HepG2 (cell line): Measurements from ENCODE around the gene ACAP3. TPM values are rescaled to one million over a fixed set of nuclear protein-coding genes. Genes with fewer than 3 reads are reported as not detected.
A peak's percentile ranks its signal among the peaks of the same experiment; 100 is the strongest.

Source experiments
- AKAP8 ChIP-seq: sonication (generic); formaldehyde crosslinking; IDR thresholded peaks from 2 replicates; pipeline ENCODE4 v1.5.1; 2020; ENCODE audit warnings: mild to moderate bottlenecking, missing genetic modification reagents
- GABPB1 ChIP-seq: IDR thresholded peaks from 2 replicates; pipeline ENCODE4 v1.6.1; 2016; ENCODE audit warnings: mild to moderate bottlenecking, missing genetic modification reagents, moderate library complexity, missing compliant biosample characterization
- HNRNPL ChIP-seq: fragments of 200-400 bp; formaldehyde crosslinking; IDR thresholded peaks from 2 replicates; pipeline ENCODE4 v1.6.1; 2017; ENCODE audit warnings: mild to moderate bottlenecking, low read depth, low read length
- ISX ChIP-seq: sonication (generic); formaldehyde crosslinking; conservative IDR thresholded peaks from 2 replicates; pipeline ENCODE4 v1.5.0; 2020; ENCODE audit warnings: missing genetic modification reagents
- KMT2B ChIP-seq: IDR thresholded peaks from 2 replicates; pipeline ENCODE4 v1.6.1; 2016; ENCODE audit warnings: missing genetic modification reagents, missing compliant biosample characterization
- NRL ChIP-seq: sonication (generic); formaldehyde crosslinking; IDR thresholded peaks from 2 replicates; pipeline ENCODE4 v1.5.0; 2020; ENCODE audit warnings: missing genetic modification reagents, mild to moderate bottlenecking, moderate library complexity, borderline replicate concordance
- PHF5A ChIP-seq: IDR thresholded peaks from one replicate; pipeline ENCODE4 v1.6.1; 2018; ENCODE audit warnings: low read depth, missing genetic modification reagents; ENCODE audit not compliant: unreplicated experiment
- REPIN1 ChIP-seq: sonication (generic); formaldehyde crosslinking; IDR thresholded peaks from 2 replicates; pipeline ENCODE4 v1.8.0; 2022; ENCODE audit warnings: missing genetic modification reagents, low read depth, mild to moderate bottlenecking, borderline replicate concordance
- ZBTB21 ChIP-seq: sonication (generic); formaldehyde crosslinking; IDR thresholded peaks from 2 replicates; pipeline ENCODE4 v1.4.0; 2020; ENCODE audit warnings: missing genetic modification reagents
- ZBTB38 ChIP-seq: sonication (generic); formaldehyde crosslinking; IDR thresholded peaks from 2 replicates; pipeline ENCODE4 v1.5.1; 2020; ENCODE audit warnings: mild to moderate bottlenecking, missing genetic modification reagents
- ZKSCAN5 ChIP-seq: sonication (generic); formaldehyde crosslinking; IDR thresholded peaks from 2 replicates; pipeline ENCODE4 v1.5.1; 2020; ENCODE audit warnings: mild to moderate bottlenecking, missing genetic modification reagents
- ZNF207 ChIP-seq: fragments of 450-650 bp; IDR thresholded peaks from 2 replicates; pipeline ENCODE4 v1.6.1; 2016; ENCODE audit warnings: antibody characterized with exemption, borderline replicate concordance
- ZNF235 ChIP-seq: sonication (generic); formaldehyde crosslinking; IDR thresholded peaks from 2 replicates; pipeline ENCODE4 v1.8.1; 2023; ENCODE audit warnings: mild to moderate bottlenecking, missing genetic modification reagents, borderline replicate concordance
- ZNF30 ChIP-seq: sonication (generic); formaldehyde crosslinking; IDR thresholded peaks from 2 replicates; pipeline ENCODE4 v1.5.0; 2020; ENCODE audit warnings: mild to moderate bottlenecking, missing genetic modification reagents
- ZNF660 ChIP-seq: sonication (generic); formaldehyde crosslinking; IDR thresholded peaks from 2 replicates; pipeline ENCODE4 v1.5.1; 2020; ENCODE audit warnings: mild to moderate bottlenecking, low read depth, missing genetic modification reagents, borderline replicate concordance
- ZNF703 ChIP-seq: sonication (generic); formaldehyde crosslinking; IDR thresholded peaks from 2 replicates; pipeline ENCODE4 v1.5.1; 2020; ENCODE audit warnings: missing genetic modification reagents, mild to moderate bottlenecking, moderate library complexity, borderline replicate concordance
- ZNF792 ChIP-seq: IDR thresholded peaks from 2 replicates; pipeline ENCODE4 v1.6.1; 2016
- polyA plus RNA-seq, 8 experiments: library from polyadenylated mRNA; depleted of rRNA in 3 of 8; stranded (reverse) in 7 of 8; unstranded in 1 of 8; fragments of >200 nt; fragmentation: Illumina TruSeq in 4 of 8; extraction: Trizol in 4 of 8; gene quantifications; 2 replicates each; pipeline versions ENCODE4 v1.2.1 to v1.2.3, GENCODE V29; 2011 to 2016; ENCODE audit warnings: low read depth in 4 of 8, missing spikeins in 1 of 8, mixed read lengths in 1 of 8; ENCODE audit not compliant: insufficient read depth in 1 of 8
- total RNA-seq, 5 experiments: library from RNA; depleted of rRNA; stranded (reverse); fragments of >200 nt; fragmentation: Illumina TruSeq; extraction: Trizol; gene quantifications; 2 replicates each; pipeline ENCODE4 v1.2.3, GENCODE V29; 2016; ENCODE audit warnings: low read depth in 1 of 5
- TF ChIP-seq, protein P1 (sequence below): sonication (generic); formaldehyde crosslinking; IDR thresholded peaks from 2 replicates; pipeline ENCODE4 v1.5.1; 2020; ENCODE audit warnings: mild to moderate bottlenecking, missing genetic modification reagents, moderate library complexity
- TF ChIP-seq, protein P2 (sequence below): sonication (generic); formaldehyde crosslinking; IDR thresholded peaks from 2 replicates; pipeline ENCODE4 v1.4.0; 2020; ENCODE audit warnings: mild to moderate bottlenecking, missing genetic modification reagents
- TF ChIP-seq, protein P3 (sequence below): sonication (generic); formaldehyde crosslinking; IDR thresholded peaks from 2 replicates; pipeline ENCODE4 v1.5.0; 2020; ENCODE audit warnings: missing genetic modification reagents, mild to moderate bottlenecking, borderline replicate concordance
- TF ChIP-seq, protein P4 (sequence below): sonication (generic); formaldehyde crosslinking; IDR thresholded peaks from 2 replicates; pipeline ENCODE4 v1.4.0; 2020; ENCODE audit warnings: missing genetic modification reagents

The ACAP3 gene
- total and polyA plus RNA-seq, 2 of the 13 experiments (the other 11 are each of a cell fraction or from before 2014, with no cell fraction given): 29.4 to 50.8 TPM

DNA sequence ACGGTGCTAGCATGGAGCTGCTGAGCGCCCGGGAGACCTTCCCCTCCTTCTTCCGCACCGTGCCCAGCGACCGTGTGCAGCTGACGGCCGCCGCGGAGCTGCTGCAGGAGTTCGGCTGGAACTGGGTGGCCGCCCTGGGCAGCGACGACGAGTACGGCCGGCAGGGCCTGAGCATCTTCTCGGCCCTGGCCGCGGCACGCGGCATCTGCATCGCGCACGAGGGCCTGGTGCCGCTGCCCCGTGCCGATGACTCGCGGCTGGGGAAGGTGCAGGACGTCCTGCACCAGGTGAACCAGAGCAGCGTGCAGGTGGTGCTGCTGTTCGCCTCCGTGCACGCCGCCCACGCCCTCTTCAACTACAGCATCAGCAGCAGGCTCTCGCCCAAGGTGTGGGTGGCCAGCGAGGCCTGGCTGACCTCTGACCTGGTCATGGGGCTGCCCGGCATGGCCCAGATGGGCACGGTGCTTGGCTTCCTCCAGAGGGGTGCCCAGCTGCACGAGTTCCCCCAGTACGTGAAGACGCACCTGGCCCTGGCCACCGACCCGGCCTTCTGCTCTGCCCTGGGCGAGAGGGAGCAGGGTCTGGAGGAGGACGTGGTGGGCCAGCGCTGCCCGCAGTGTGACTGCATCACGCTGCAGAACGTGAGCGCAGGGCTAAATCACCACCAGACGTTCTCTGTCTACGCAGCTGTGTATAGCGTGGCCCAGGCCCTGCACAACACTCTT is 24.5 kb upstream of the ACAP3 start (continued):
- TF ChIP-seq ZNF235 (no peak), ZNF207 (no peak), REPIN1 (CRISPR knock-in tag) (no peak), HNRNPL (0 out of 2 replicates have a peak, but pooled peaks have one; percentile 34), ISX (CRISPR knock-in tag) (no peak), ZNF660 (0 out of 2 replicates have a peak, but pooled peaks have one; percentile 43), ZBTB38 (CRISPR knock-in tag) (peak; percentile 22; the same call in 1 of the 2 replicates), PHF5A (no peak), ZNF30 (CRISPR knock-in tag) (no peak), AKAP8 (CRISPR knock-in tag) (peak; percentile 74; the same call in 1 of the 2 replicates), ZBTB21 (no peak), KMT2B (CRISPR knock-in tag) (no peak), ZNF792 (CRISPR knock-in tag) (no peak), GABPB1 (CRISPR knock-in tag) (peak; percentile 0; the same call in 1 of the 2 replicates), ZNF703 (no peak), NRL (CRISPR knock-in tag) (0 out of 2 replicates have a peak, but pooled peaks have one; percentile 39), ZKSCAN5 (CRISPR knock-in tag) (no peak)
- TF ChIP-seq, protein P1, sequence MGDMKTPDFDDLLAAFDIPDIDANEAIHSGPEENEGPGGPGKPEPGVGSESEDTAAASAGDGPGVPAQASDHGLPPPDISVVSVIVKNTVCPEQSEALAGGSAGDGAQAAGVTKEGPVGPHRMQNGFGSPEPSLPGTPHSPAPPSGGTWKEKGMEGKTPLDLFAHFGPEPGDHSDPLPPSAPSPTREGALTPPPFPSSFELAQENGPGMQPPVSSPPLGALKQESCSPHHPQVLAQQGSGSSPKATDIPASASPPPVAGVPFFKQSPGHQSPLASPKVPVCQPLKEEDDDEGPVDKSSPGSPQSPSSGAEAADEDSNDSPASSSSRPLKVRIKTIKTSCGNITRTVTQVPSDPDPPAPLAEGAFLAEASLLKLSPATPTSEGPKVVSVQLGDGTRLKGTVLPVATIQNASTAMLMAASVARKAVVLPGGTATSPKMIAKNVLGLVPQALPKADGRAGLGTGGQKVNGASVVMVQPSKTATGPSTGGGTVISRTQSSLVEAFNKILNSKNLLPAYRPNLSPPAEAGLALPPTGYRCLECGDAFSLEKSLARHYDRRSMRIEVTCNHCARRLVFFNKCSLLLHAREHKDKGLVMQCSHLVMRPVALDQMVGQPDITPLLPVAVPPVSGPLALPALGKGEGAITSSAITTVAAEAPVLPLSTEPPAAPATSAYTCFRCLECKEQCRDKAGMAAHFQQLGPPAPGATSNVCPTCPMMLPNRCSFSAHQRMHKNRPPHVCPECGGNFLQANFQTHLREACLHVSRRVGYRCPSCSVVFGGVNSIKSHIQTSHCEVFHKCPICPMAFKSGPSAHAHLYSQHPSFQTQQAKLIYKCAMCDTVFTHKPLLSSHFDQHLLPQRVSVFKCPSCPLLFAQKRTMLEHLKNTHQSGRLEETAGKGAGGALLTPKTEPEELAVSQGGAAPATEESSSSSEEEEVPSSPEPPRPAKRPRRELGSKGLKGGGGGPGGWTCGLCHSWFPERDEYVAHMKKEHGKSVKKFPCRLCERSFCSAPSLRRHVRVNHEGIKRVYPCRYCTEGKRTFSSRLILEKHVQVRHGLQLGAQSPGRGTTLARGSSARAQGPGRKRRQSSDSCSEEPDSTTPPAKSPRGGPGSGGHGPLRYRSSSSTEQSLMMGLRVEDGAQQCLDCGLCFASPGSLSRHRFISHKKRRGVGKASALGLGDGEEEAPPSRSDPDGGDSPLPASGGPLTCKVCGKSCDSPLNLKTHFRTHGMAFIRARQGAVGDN (CRISPR knock-in tag): peak; percentile 25
- TF ChIP-seq, protein P2, sequence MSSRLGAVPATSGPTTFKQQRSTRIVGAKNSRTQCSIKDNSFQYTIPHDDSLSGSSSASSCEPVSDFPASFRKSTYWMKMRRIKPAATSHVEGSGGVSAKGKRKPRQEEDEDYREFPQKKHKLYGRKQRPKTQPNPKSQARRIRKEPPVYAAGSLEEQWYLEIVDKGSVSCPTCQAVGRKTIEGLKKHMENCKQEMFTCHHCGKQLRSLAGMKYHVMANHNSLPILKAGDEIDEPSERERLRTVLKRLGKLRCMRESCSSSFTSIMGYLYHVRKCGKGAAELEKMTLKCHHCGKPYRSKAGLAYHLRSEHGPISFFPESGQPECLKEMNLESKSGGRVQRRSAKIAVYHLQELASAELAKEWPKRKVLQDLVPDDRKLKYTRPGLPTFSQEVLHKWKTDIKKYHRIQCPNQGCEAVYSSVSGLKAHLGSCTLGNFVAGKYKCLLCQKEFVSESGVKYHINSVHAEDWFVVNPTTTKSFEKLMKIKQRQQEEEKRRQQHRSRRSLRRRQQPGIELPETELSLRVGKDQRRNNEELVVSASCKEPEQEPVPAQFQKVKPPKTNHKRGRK (CRISPR knock-in tag): no peak
- TF ChIP-seq, protein P3, sequence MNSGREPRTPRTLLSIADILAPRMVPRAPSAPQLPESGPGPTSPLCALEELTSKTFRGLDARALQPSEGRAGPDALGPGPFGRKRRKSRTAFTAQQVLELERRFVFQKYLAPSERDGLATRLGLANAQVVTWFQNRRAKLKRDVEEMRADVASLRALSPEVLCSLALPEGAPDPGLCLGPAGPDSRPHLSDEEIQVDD: no peak
- TF ChIP-seq, protein P4, sequence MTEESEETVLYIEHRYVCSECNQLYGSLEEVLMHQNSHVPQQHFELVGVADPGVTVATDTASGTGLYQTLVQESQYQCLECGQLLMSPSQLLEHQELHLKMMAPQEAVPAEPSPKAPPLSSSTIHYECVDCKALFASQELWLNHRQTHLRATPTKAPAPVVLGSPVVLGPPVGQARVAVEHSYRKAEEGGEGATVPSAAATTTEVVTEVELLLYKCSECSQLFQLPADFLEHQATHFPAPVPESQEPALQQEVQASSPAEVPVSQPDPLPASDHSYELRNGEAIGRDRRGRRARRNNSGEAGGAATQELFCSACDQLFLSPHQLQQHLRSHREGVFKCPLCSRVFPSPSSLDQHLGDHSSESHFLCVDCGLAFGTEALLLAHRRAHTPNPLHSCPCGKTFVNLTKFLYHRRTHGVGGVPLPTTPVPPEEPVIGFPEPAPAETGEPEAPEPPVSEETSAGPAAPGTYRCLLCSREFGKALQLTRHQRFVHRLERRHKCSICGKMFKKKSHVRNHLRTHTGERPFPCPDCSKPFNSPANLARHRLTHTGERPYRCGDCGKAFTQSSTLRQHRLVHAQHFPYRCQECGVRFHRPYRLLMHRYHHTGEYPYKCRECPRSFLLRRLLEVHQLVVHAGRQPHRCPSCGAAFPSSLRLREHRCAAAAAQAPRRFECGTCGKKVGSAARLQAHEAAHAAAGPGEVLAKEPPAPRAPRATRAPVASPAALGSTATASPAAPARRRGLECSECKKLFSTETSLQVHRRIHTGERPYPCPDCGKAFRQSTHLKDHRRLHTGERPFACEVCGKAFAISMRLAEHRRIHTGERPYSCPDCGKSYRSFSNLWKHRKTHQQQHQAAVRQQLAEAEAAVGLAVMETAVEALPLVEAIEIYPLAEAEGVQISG (CRISPR knock-in tag): no peak
